ENCODE data around the gene ARHGAP23.
"Not testable (repeated sequence)": the region's sequence is repeated elsewhere in the genome, so short reads cannot be mapped to it uniquely, and the experiment has no call there.

Gene ARHGAP23

GRCh38 chr17:38491346-38492066 is 63.2 kb downstream of the ARHGAP23 start:
- H3K4me3 ChIP-seq (ENCODE audit: low read length); DNase-seq (ENCODE audit: low read depth, low spot score); H3K9me3 ChIP-seq (ENCODE audit: control insufficient read depth, insufficient read depth, low read length); H3K27ac ChIP-seq (ENCODE audit: low read length); H3K4me1 ChIP-seq (ENCODE audit: control insufficient read depth, insufficient read depth, low read length); H3K27me3 ChIP-seq (ENCODE audit: control insufficient read depth, insufficient read depth, low read length): not testable (repeated sequence)
- peaks cover 19% of the 10 kb centered on the region; the same call in 1 of the 2 replicates for H3K36me3 ChIP-seq (ENCODE audit: control insufficient read depth, insufficient read depth, low read length)
- no CpG with 5 or more reads among the region's 19 CpGs for WGBS (ENCODE audit: insufficient coverage, insufficient read length)

- not testable (repeated sequence) for H3K4me3 ChIP-seq (ENCODE audit: low read length); H3K27ac ChIP-seq (ENCODE audit: low read length); H3K27me3 ChIP-seq (ENCODE audit: control insufficient read depth, insufficient read depth, low read length); DNase-seq (ENCODE audit: low read depth, low spot score); H3K4me1 ChIP-seq (ENCODE audit: control insufficient read depth, insufficient read depth, low read length); H3K9me3 ChIP-seq (ENCODE audit: control insufficient read depth, insufficient read depth, low read length)
- peaks cover 14% of the 10 kb centered on the region; the same call in 1 of the 2 replicates for H3K36me3 ChIP-seq (ENCODE audit: control insufficient read depth, insufficient read depth, low read length)
- no CpG with 5 or more reads among the region's 14 CpGs for WGBS (ENCODE audit: insufficient coverage, insufficient read length)
Measured at GRCh38 chr17:38492067-38493040, 64.1 kb downstream of the ARHGAP23 start.

GRCh38 chr17:38494152-38494551 is 65.9 kb downstream of the ARHGAP23 start:
- H3K27ac ChIP-seq (ENCODE audit: low read length); DNase-seq (ENCODE audit: low read depth, low spot score); H3K27me3 ChIP-seq (ENCODE audit: control insufficient read depth, insufficient read depth, low read length); H3K4me1 ChIP-seq (ENCODE audit: control insufficient read depth, insufficient read depth, low read length); H3K9me3 ChIP-seq (ENCODE audit: control insufficient read depth, insufficient read depth, low read length); H3K4me3 ChIP-seq (ENCODE audit: low read length): not testable (repeated sequence)
- WGBS (ENCODE audit: insufficient coverage, insufficient read length) = no CpG with 5 or more reads among the region's 16 CpGs
- peaks cover 14% of the 10 kb centered on the region; the same call in 1 of the 2 replicates for H3K36me3 ChIP-seq (ENCODE audit: control insufficient read depth, insufficient read depth, low read length)

GRCh38 chr17:38497656-38498055 is 69.4 kb downstream of the ARHGAP23 start:
- H3K4me3 ChIP-seq (ENCODE audit: low read length); H3K4me1 ChIP-seq (ENCODE audit: control insufficient read depth, insufficient read depth, low read length); DNase-seq (ENCODE audit: low read depth, low spot score); H3K27me3 ChIP-seq (ENCODE audit: control insufficient read depth, insufficient read depth, low read length); H3K27ac ChIP-seq (ENCODE audit: low read length); H3K9me3 ChIP-seq (ENCODE audit: control insufficient read depth, insufficient read depth, low read length): not testable (repeated sequence)
- H3K36me3 ChIP-seq (ENCODE audit: control insufficient read depth, insufficient read depth, low read length) = peaks cover 11% of the 10 kb centered on the region; the same call in 1 of the 2 replicates
- WGBS (ENCODE audit: insufficient coverage, insufficient read length) = no CpG with 5 or more reads among the region's 10 CpGs

GRCh38 chr17:38498353-38498752 is 70.1 kb downstream of the ARHGAP23 start:
- WGBS (ENCODE audit: insufficient coverage, insufficient read length) = no CpG with 5 or more reads among the region's 14 CpGs
- Histone ChIP-seq H3K9me3 (ENCODE audit: control insufficient read depth, insufficient read depth, low read length) (no peaks in the 10 kb centered on the region), H3K36me3 (ENCODE audit: control insufficient read depth, insufficient read depth, low read length) (peaks cover 9% of the 10 kb centered on the region), H3K27ac (ENCODE audit: low read length) (no peak overlapping the region), H3K27me3 (ENCODE audit: control insufficient read depth, insufficient read depth, low read length) (no peaks in the 10 kb centered on the region), H3K4me1 (ENCODE audit: control insufficient read depth, insufficient read depth, low read length) (no peaks in the 10 kb centered on the region), H3K4me3 (ENCODE audit: low read length) (no peak overlapping the region)
- no peak for DNase-seq (ENCODE audit: low read depth, low spot score)

- H3K4me3 ChIP-seq (ENCODE audit: low read length); H3K4me1 ChIP-seq (ENCODE audit: control insufficient read depth, insufficient read depth, low read length); DNase-seq (ENCODE audit: low read depth, low spot score); H3K27ac ChIP-seq (ENCODE audit: low read length); H3K27me3 ChIP-seq (ENCODE audit: control insufficient read depth, insufficient read depth, low read length); H3K9me3 ChIP-seq (ENCODE audit: control insufficient read depth, insufficient read depth, low read length); H3K36me3 ChIP-seq (ENCODE audit: control insufficient read depth, insufficient read depth, low read length): not testable (repeated sequence)
- no CpG with 5 or more reads among the region's 10 CpGs for WGBS (ENCODE audit: insufficient coverage, insufficient read length)
Measured at GRCh38 chr17:38499230-38499629, 71.0 kb downstream of the ARHGAP23 start.

GRCh38 chr17:38501718-38502117 is 73.5 kb downstream of the ARHGAP23 start:
- not testable (repeated sequence) for H3K27me3 ChIP-seq (ENCODE audit: control insufficient read depth, insufficient read depth, low read length); H3K9me3 ChIP-seq (ENCODE audit: control insufficient read depth, insufficient read depth, low read length); H3K4me1 ChIP-seq (ENCODE audit: control insufficient read depth, insufficient read depth, low read length); H3K27ac ChIP-seq (ENCODE audit: low read length); H3K36me3 ChIP-seq (ENCODE audit: control insufficient read depth, insufficient read depth, low read length); DNase-seq (ENCODE audit: low read depth, low spot score); H3K4me3 ChIP-seq (ENCODE audit: low read length)
- no CpG with 5 or more reads among the region's 2 CpGs for WGBS (ENCODE audit: insufficient coverage, insufficient read length)

- not testable (repeated sequence) for H3K9me3 ChIP-seq (ENCODE audit: control insufficient read depth, insufficient read depth, low read length); H3K4me3 ChIP-seq (ENCODE audit: low read length); H3K4me1 ChIP-seq (ENCODE audit: control insufficient read depth, insufficient read depth, low read length); DNase-seq (ENCODE audit: low read depth, low spot score); H3K36me3 ChIP-seq (ENCODE audit: control insufficient read depth, insufficient read depth, low read length); H3K27me3 ChIP-seq (ENCODE audit: control insufficient read depth, insufficient read depth, low read length); H3K27ac ChIP-seq (ENCODE audit: low read length)
- WGBS (ENCODE audit: insufficient coverage, insufficient read length) = no CpG with 5 or more reads among the region's 15 CpGs
Measured at GRCh38 chr17:38503286-38503913, 75.1 kb downstream of the ARHGAP23 start.

- H3K9me3 ChIP-seq (ENCODE audit: control insufficient read depth, insufficient read depth, low read length) = no peaks in the 10 kb centered on the region
- H3K36me3 ChIP-seq (ENCODE audit: control insufficient read depth, insufficient read depth, low read length) = no peaks in the 10 kb centered on the region; the same call in 1 of the 2 replicates
- no peak for DNase-seq (ENCODE audit: low read depth, low spot score)
- no CpG with 5 or more reads among the region's 14 CpGs for WGBS (ENCODE audit: insufficient coverage, insufficient read length)
- no peaks in the 10 kb centered on the region for H3K27me3 ChIP-seq (ENCODE audit: control insufficient read depth, insufficient read depth, low read length)
- H3K27ac ChIP-seq (ENCODE audit: low read length) = no peak overlapping the region
- H3K4me1 ChIP-seq (ENCODE audit: control insufficient read depth, insufficient read depth, low read length) = peaks cover 8% of the 10 kb centered on the region
- H3K4me3 ChIP-seq (ENCODE audit: low read length) = no peak overlapping the region
Measured at GRCh38 chr17:38504216-38504615, 76.0 kb downstream of the ARHGAP23 start.

GRCh38 chr17:38507436-38507835 is 79.2 kb downstream of the ARHGAP23 start:
- no peaks in the 10 kb centered on the region; the same call in 1 of the 2 replicates for H3K27me3 ChIP-seq (ENCODE audit: control insufficient read depth, insufficient read depth, low read length)
- H3K4me3 ChIP-seq (ENCODE audit: low read length) = no peak overlapping the region
- H3K4me1 ChIP-seq (ENCODE audit: control insufficient read depth, insufficient read depth, low read length) = peaks cover 10% of the 10 kb centered on the region
- no peaks in the 10 kb centered on the region for H3K9me3 ChIP-seq (ENCODE audit: control insufficient read depth, insufficient read depth, low read length)
- no peak overlapping the region for H3K27ac ChIP-seq (ENCODE audit: low read length)
- DNase-seq (ENCODE audit: low read depth, low spot score) = no peak
- H3K36me3 ChIP-seq (ENCODE audit: control insufficient read depth, insufficient read depth, low read length) = no peaks in the 10 kb centered on the region; the same call in 1 of the 2 replicates
- WGBS (ENCODE audit: insufficient coverage, insufficient read length) = no CpG with 5 or more reads among the region's 3 CpGs
